ENCODE data around the gene ELAVL2.

The ELAVL2 gene

DNA sequence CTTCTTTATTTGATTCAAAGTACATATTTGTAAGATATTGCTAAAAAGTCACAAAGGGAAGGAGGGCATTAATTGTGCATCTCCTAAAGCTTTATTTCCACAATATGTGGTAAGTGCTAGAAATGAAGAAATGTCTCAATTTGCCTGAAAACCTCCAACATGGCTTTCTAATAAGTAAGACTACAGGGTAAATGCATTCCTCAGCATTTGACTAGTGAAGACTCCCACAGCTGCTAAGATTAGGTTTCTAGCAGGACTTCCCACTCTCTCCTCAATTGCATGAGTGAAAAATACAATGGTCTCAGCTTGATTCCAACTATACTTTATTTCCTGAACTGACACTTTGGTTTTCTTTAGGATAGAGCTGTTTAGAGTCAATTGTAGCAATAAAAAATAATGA is 162.1 kb downstream of the ELAVL2 start:
- H3K4me2 ChIP-seq (ENCODE audit: low read length) = no peak overlapping the region
- H2AFZ ChIP-seq = no peak overlapping the region
- H3K27ac ChIP-seq = no peak overlapping the region
- TF ChIP-seq, protein P1, sequence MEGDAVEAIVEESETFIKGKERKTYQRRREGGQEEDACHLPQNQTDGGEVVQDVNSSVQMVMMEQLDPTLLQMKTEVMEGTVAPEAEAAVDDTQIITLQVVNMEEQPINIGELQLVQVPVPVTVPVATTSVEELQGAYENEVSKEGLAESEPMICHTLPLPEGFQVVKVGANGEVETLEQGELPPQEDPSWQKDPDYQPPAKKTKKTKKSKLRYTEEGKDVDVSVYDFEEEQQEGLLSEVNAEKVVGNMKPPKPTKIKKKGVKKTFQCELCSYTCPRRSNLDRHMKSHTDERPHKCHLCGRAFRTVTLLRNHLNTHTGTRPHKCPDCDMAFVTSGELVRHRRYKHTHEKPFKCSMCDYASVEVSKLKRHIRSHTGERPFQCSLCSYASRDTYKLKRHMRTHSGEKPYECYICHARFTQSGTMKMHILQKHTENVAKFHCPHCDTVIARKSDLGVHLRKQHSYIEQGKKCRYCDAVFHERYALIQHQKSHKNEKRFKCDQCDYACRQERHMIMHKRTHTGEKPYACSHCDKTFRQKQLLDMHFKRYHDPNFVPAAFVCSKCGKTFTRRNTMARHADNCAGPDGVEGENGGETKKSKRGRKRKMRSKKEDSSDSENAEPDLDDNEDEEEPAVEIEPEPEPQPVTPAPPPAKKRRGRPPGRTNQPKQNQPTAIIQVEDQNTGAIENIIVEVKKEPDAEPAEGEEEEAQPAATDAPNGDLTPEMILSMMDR (IDR thresholded peaks at IDR 0.05) = no peak
- no peaks in the 10 kb centered on the region for H3K9me3 ChIP-seq (ENCODE audit: control insufficient read depth, low read length)
- no peaks in the 10 kb centered on the region for H3K27me3 ChIP-seq (ENCODE audit: control insufficient read depth, insufficient read depth, low read length)
- no peaks in the 10 kb centered on the region for H3K36me3 ChIP-seq (ENCODE audit: control insufficient read depth, insufficient read depth, low read length)
- H3K9ac ChIP-seq = no peak overlapping the region
- H3K79me2 ChIP-seq = no peaks in the 10 kb centered on the region
- H3K4me1 ChIP-seq = no peaks in the 10 kb centered on the region
- H3K4me3 ChIP-seq (ENCODE audit: low read depth, low read length) = no peak overlapping the region

DNA sequence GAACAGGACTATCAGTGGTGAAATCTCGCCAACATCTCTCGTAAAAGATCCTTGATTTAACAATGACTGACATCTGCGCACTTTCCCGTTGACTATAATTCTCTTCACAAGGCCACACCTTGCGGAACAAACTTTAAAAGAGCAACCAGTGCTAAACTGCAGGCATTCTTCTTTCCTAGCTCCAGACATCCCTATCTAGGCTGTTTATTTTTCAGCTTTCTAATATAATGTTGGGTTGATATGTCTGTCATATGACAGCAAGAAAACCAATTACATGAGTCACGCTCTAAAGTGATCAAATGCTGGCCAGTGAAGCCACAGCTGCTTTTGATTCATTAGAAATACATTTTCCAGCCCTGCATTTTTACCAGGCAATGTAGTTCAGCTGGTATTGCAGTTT is 162.5 kb downstream of the ELAVL2 start:
- H3K79me2 ChIP-seq = no peaks in the 10 kb centered on the region
- no peak overlapping the region for H2AFZ ChIP-seq
- H3K9ac ChIP-seq = no peak overlapping the region
- H3K36me3 ChIP-seq (ENCODE audit: control insufficient read depth, insufficient read depth, low read length) = no peaks in the 10 kb centered on the region
- H3K4me1 ChIP-seq = no peaks in the 10 kb centered on the region
- no peaks in the 10 kb centered on the region for H3K27me3 ChIP-seq (ENCODE audit: control insufficient read depth, insufficient read depth, low read length)
- no peak overlapping the region for H3K27ac ChIP-seq
- TF ChIP-seq, protein P1 (IDR thresholded peaks at IDR 0.05) = no peak
- no peak overlapping the region for H3K4me2 ChIP-seq (ENCODE audit: low read length)
- no peaks in the 10 kb centered on the region for H3K9me3 ChIP-seq (ENCODE audit: control insufficient read depth, low read length)
- no peak overlapping the region for H3K4me3 ChIP-seq (ENCODE audit: low read depth, low read length)

DNA sequence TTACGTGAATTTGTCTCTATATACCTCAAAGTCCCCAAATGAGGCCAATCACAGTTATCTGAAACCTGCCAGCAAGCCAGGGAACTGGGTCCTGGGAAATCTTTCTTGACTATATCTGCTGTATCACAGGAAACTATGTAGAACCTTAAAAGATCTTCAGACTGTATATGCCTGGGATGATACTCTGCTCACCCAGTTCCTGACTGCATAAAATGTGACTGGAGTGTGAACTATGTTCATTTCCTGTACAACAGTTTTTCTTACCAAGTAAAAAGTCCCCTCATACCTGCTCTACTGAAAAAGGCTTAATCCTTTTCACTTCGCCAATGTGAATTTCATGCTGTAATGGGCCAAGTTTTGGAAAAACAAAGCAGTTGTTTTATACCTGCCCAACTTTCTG is 162.9 kb downstream of the ELAVL2 start:
- H3K27ac ChIP-seq = no peak overlapping the region
- H3K9ac ChIP-seq = no peak overlapping the region
- no peak overlapping the region for H3K4me2 ChIP-seq (ENCODE audit: low read length)
- H3K79me2 ChIP-seq = no peaks in the 10 kb centered on the region
- TF ChIP-seq, protein P1 (IDR thresholded peaks at IDR 0.05) = no peak
- H2AFZ ChIP-seq = no peak overlapping the region
- no peaks in the 10 kb centered on the region for H3K27me3 ChIP-seq (ENCODE audit: control insufficient read depth, insufficient read depth, low read length)
- H3K9me3 ChIP-seq (ENCODE audit: control insufficient read depth, low read length) = no peaks in the 10 kb centered on the region
- no peak overlapping the region for H3K4me3 ChIP-seq (ENCODE audit: low read depth, low read length)
- H3K36me3 ChIP-seq (ENCODE audit: control insufficient read depth, insufficient read depth, low read length) = no peaks in the 10 kb centered on the region
- no peaks in the 10 kb centered on the region for H3K4me1 ChIP-seq

DNA sequence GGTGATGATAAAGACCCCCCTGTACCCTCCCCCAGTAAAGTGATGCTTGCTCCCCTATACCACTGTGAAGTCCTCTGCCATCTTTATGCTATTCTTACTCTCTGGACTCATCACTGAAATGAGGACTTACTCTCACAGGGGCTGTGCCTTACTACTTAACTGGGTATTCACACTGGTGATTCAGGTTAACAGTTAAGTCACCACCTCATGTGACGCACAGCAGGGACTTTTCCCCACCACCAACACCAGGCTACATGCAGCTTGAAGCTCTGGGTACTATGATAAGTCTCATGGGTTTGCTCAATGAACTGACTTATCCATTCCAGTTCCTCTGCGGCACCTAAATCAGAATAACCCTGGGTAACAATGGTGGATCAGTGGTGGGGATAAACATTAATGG is 163.7 kb downstream of the ELAVL2 start:
- no peak overlapping the region for H3K9ac ChIP-seq

More for the DNA sequence above, 163.7 kb downstream of the ELAVL2 start:
- Histone ChIP-seq H3K27ac (no peak overlapping the region), H3K79me2 (no peaks in the 10 kb centered on the region), H3K36me3 (ENCODE audit: control insufficient read depth, insufficient read depth, low read length) (no peaks in the 10 kb centered on the region), H3K4me1 (no peaks in the 10 kb centered on the region), H3K27me3 (ENCODE audit: control insufficient read depth, insufficient read depth, low read length) (no peaks in the 10 kb centered on the region), H3K4me3 (ENCODE audit: low read depth, low read length) (no peak overlapping the region), H2AFZ (no peak overlapping the region), H3K4me2 (ENCODE audit: low read length) (no peak overlapping the region), H3K9me3 (ENCODE audit: control insufficient read depth, low read length) (no peaks in the 10 kb centered on the region)
- TF ChIP-seq, protein P1 (IDR thresholded peaks at IDR 0.05) = no peak

Measured in parathyroid adenoma (tissue), 2 donors.